HCT116 (cell line): ENCODE results near the gene CXCL10.
"Not testable (repeated sequence)": the region's sequence is repeated elsewhere in the genome, so short reads cannot be mapped to it uniquely, and the experiment has no call there.

Experiments
- CTCF ChIP-seq, 3 experiments: fragments of 200-600 bp in 1 of 3; sonication (generic) in 1 of 3; IDR thresholded peaks in 2 of 3; conservative IDR thresholded peaks in 1 of 3; 2 replicates each; pipeline ENCODE4 v1.5.1; 2012 to 2017; ENCODE audit warnings: low read depth in 2 of 3, low read length in 2 of 3, antibody characterized with exemption in 1 of 3, borderline replicate concordance in 1 of 3, control low read depth in 1 of 3, mild to moderate bottlenecking in 1 of 3, mixed read lengths in 1 of 3, mixed run types in 1 of 3, moderate library complexity in 1 of 3; ENCODE audit not compliant: insufficient read depth in 1 of 3
- MAX ChIP-seq: IDR thresholded peaks from 2 replicates; pipeline ENCODE4 v1.6.1; 2012
- POLR2A ChIP-seq: IDR thresholded peaks from 2 replicates; pipeline ENCODE4 v1.7.0; 2011; ENCODE audit warnings: borderline replicate concordance; ENCODE audit not compliant: insufficient read depth, insufficient read length; ENCODE audit errors: extremely low read depth
- RAD21 ChIP-seq: IDR thresholded peaks from 2 replicates; pipeline ENCODE4 v1.6.1; 2012; ENCODE audit warnings: low read depth, mild to moderate bottlenecking
- SP1 ChIP-seq: IDR thresholded peaks from 2 replicates; pipeline ENCODE4 v1.6.1; 2012; ENCODE audit warnings: low read depth

- not testable (repeated sequence) for TF ChIP-seq POLR2A; SP1; MAX; CTCF (IDR thresholded peaks at IDR 0.05 in 2 of 3, conservative IDR thresholded peaks at IDR 0.05 in 1 of 3; ENCODE audit: borderline replicate concordance in 1 of 3, insufficient read depth in 1 of 3, low read depth in 2 of 3, low read length in 2 of 3); RAD21
Observed at GRCh38 chr4:76042241-76042998, 19.1 kb upstream of the CXCL10 start.
